HEK293T (cell line): ENCODE results near the gene FCN3.

Experiments
- CTCF ChIA-PET: fragments of 350-600 bp; formaldehyde crosslinking; extraction: SDS; loops from one replicate; lab custom pipeline; 2021; ENCODE audit warnings: antibody characterized with exemption, inconsistent platforms; lab: Yijun Ruan, JAX
- POLR2A ChIA-PET: fragments of 350-600 bp; formaldehyde crosslinking; extraction: SDS; loops from one replicate; lab custom pipeline; 2020; ENCODE audit warnings: antibody characterized with exemption, inconsistent platforms; lab: Yijun Ruan, JAX
- DNase-seq: peaks from one replicate; pipeline ENCODE4 v3.0.0; 2012; ENCODE audit warnings: mixed read lengths; ENCODE audit errors: extremely low spot score
- ARNT ChIP-seq: fragments of 450-650 bp; IDR thresholded peaks from 2 replicates; pipeline ENCODE4 v1.6.1; 2017; ENCODE audit warnings: mild to moderate bottlenecking
- BHLHE40 ChIP-seq: fragments of 450-650 bp; IDR thresholded peaks from 2 replicates; pipeline ENCODE4 v1.6.1; 2016; ENCODE audit warnings: mild to moderate bottlenecking, moderate library complexity, borderline replicate concordance
- CTBP1 ChIP-seq: fragments of 450-650 bp; IDR thresholded peaks from 2 replicates; pipeline ENCODE4 v1.6.1; 2016; ENCODE audit warnings: borderline replicate concordance
- ELF4 ChIP-seq: fragments of 450-650 bp; IDR thresholded peaks from 2 replicates; pipeline ENCODE4 v1.6.1; 2017; ENCODE audit warnings: antibody characterized with exemption
- FOXA1 ChIP-seq: fragments of 450-650 bp; IDR thresholded peaks from 2 replicates; pipeline ENCODE4 v1.6.1; 2016; ENCODE audit warnings: mild to moderate bottlenecking
- FOXK2 ChIP-seq: fragments of 450-650 bp; IDR thresholded peaks from 2 replicates; pipeline ENCODE4 v1.6.1; 2016; ENCODE audit warnings: mild to moderate bottlenecking
- FOXM1 ChIP-seq: fragments of 450-650 bp; IDR thresholded peaks from 2 replicates; pipeline ENCODE4 v1.6.1; 2017; ENCODE audit warnings: mild to moderate bottlenecking, borderline replicate concordance
- HDGF ChIP-seq: fragments of 450-650 bp; IDR thresholded peaks from 2 replicates; pipeline ENCODE4 v1.6.1; 2017; ENCODE audit warnings: antibody characterized with exemption, borderline replicate concordance
- L3MBTL2 ChIP-seq: fragments of 450-650 bp; conservative IDR thresholded peaks from 2 replicates; pipeline ENCODE4 v1.6.1; 2016; ENCODE audit warnings: mild to moderate bottlenecking
- LEF1 ChIP-seq: fragments of 450-650 bp; IDR thresholded peaks from 2 replicates; pipeline ENCODE4 v1.6.1; 2017; ENCODE audit warnings: mild to moderate bottlenecking, borderline replicate concordance
- NFRKB ChIP-seq: fragments of 450-650 bp; IDR thresholded peaks from 2 replicates; pipeline ENCODE4 v1.6.1; 2016; ENCODE audit warnings: mild to moderate bottlenecking, moderate library complexity
- SP1 ChIP-seq: fragments of 450-650 bp; IDR thresholded peaks from 2 replicates; pipeline ENCODE4 v1.6.1; 2017
- SUZ12 ChIP-seq: fragments of 450-650 bp; IDR thresholded peaks from 2 replicates; pipeline ENCODE4 v1.6.1; 2016; ENCODE audit warnings: mild to moderate bottlenecking
- TARDBP ChIP-seq: fragments of 450-650 bp; IDR thresholded peaks from 2 replicates; pipeline ENCODE4 v1.6.1; 2016
- ZNF384 ChIP-seq: fragments of 450-650 bp; IDR thresholded peaks from 2 replicates; pipeline ENCODE4 v1.6.1; 2016
- TF ChIP-seq, protein P1 (sequence below): fragments of 450-650 bp; IDR thresholded peaks from 2 replicates; pipeline ENCODE4 v1.6.1; 2016

Gene FCN3

GRCh38 chr1:27345272-27345671, 29.4 kb downstream of the FCN3 start:
- ChIA-PET POLR2A (interaction anchor here (1.4 to 1.5 kb wide), 2 partner anchors 9 to 22 kb away, joined by 3 to 4 read pairs; no protein-coding TSS in a partner anchor), CTCF (interaction anchor here (0.6 kb wide), 1 partner anchor 415 kb away, joined by 3 read pairs; no protein-coding TSS in a partner anchor)
- no peak for DNase-seq
- TF ChIP-seq LEF1 = no peak
- no peak for TF ChIP-seq L3MBTL2

- ChIA-PET POLR2A (no interaction called here), CTCF (interaction anchor here (0.9 to 1.1 kb wide), 3 partner anchors 11 to 23 kb away, joined by 3 to 7 read pairs (median 6); partner anchors contain the start of gene MAP3K6)
- no peak for DNase-seq
- no peak for TF ChIP-seq ELF4
- no peak for TF ChIP-seq ARNT
- no peak for TF ChIP-seq SUZ12
Measured at GRCh38 chr1:27343639-27344025, 31.0 kb downstream of the FCN3 start.

GRCh38 chr1:27342778-27343638, 31.6 kb downstream of the FCN3 start:
- TF ChIP-seq ZNF384 = no peak
- no peak for TF ChIP-seq L3MBTL2
- no peak for TF ChIP-seq NFRKB
- TF ChIP-seq LEF1 = no peak
- no peak for TF ChIP-seq CTBP1
- no peak for TF ChIP-seq HDGF
- TF ChIP-seq FOXM1 = no peak
- no peak for TF ChIP-seq SP1
- TF ChIP-seq, protein P1, sequence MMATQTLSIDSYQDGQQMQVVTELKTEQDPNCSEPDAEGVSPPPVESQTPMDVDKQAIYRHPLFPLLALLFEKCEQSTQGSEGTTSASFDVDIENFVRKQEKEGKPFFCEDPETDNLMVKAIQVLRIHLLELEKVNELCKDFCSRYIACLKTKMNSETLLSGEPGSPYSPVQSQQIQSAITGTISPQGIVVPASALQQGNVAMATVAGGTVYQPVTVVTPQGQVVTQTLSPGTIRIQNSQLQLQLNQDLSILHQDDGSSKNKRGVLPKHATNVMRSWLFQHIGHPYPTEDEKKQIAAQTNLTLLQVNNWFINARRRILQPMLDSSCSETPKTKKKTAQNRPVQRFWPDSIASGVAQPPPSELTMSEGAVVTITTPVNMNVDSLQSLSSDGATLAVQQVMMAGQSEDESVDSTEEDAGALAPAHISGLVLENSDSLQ = no peak
- TF ChIP-seq FOXK2 = no peak
- no peak for TF ChIP-seq FOXA1
- no peak for TF ChIP-seq BHLHE40
- no peak for TF ChIP-seq SUZ12
- no peak for TF ChIP-seq ARNT
- no peak for TF ChIP-seq ELF4
- TF ChIP-seq TARDBP = no peak

DNA sequence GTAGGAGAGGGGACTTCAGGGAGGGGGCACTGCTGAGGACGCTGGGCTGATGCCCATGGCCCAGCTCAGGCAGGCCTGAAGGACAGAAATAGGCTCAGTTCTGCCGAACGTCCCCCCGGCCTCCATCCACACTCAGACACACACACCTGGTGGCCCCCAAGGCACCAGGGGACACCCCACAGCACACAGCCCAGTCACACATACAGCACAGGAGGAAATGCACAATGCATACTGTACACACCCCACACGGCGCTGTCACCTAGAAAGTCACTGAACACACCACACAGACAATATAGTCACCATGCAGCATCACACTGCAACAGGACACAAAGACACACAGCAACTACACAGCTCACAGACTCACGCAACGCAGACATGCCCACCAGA, 32.2 kb downstream of the FCN3 start:
- POLR2A ChIA-PET = interaction anchor here (1.2 to 2.8 kb wide), 3 partner anchors 8 to 23 kb away, joined by 3 to 24 read pairs (median 3); partner anchors contain the start of genes MAP3K6 and TMEM222
- no peak for TF ChIP-seq CTBP1
- TF ChIP-seq ARNT = no peak
- TF ChIP-seq, protein P1 = no peak
- TF ChIP-seq HDGF = no peak
- no peak for TF ChIP-seq FOXK2
- TF ChIP-seq LEF1 = no peak
- TF ChIP-seq ELF4 = no peak
- no peak for TF ChIP-seq L3MBTL2
- TF ChIP-seq TARDBP = no peak
- no peak for TF ChIP-seq FOXM1
- TF ChIP-seq FOXA1 = no peak
- TF ChIP-seq SUZ12 = no peak
- no peak for TF ChIP-seq ZNF384
- no peak for TF ChIP-seq SP1
- no peak for TF ChIP-seq BHLHE40
- no peak for TF ChIP-seq NFRKB
- no peak for DNase-seq
- CTCF ChIA-PET = interaction anchor here (1.2 kb wide), 2 partner anchors 9 to 15 kb away, joined by 3 to 5 read pairs; no protein-coding TSS in a partner anchor

More at GRCh38 chr1:27342778-27343638, 31.6 kb downstream of the FCN3 start:
- no peak for DNase-seq
- ChIA-PET POLR2A (interaction anchor here (1.3 to 2.8 kb wide), 2 partner anchors 20 to 23 kb away, joined by 3 to 24 read pairs; partner anchors contain the start of genes MAP3K6 and TMEM222), CTCF (interaction anchor here (0.6 to 1.2 kb wide), 4 partner anchors 10 to 23 kb away, joined by 3 to 7 read pairs (median 4); partner anchors contain the start of gene MAP3K6)

GRCh38 chr1:27341525-27342252, 32.9 kb downstream of the FCN3 start, which contains the start of gene SYTL1:
TSS of gene SYTL1 (plus strand) at chr1:27342022. CDS start at chr1:27345335, 3,313 bp downstream.
- ChIA-PET CTCF (interaction anchor here (1.2 kb wide), 2 partner anchors 8 to 16 kb away, joined by 3 to 5 read pairs; no protein-coding TSS in a partner anchor), POLR2A (interaction anchor here (1.2 to 2.8 kb wide), 3 partner anchors 9 to 24 kb away, joined by 3 to 24 read pairs (median 3); partner anchors contain the start of genes MAP3K6 and TMEM222)
- DNase-seq = peak; percentile 59
- TF ChIP-seq CTBP1 (no peak), NFRKB (no peak), ARNT (no peak), SP1 (no peak), ELF4 (no peak), FOXK2 (no peak), FOXM1 (no peak), FOXA1 (no peak), L3MBTL2 (no peak), HDGF (no peak), LEF1 (no peak), BHLHE40 (no peak), ZNF384 (no peak), TARDBP (no peak), SUZ12 (no peak)
- TF ChIP-seq, protein P1 = no peak
